SK-N-SH treated with all-trans-retinoic acid at 6 μM for 48 hours (cell line): ENCODE data around the gene SEPHS1.

Experiments
- RARB ChIP-seq: fragments of 250-450 bp; sonication (Bioruptor Pico); IDR thresholded peaks from 2 replicates; pipeline ENCODE4 v1.8.0; 2021; ENCODE audit warnings: mild to moderate bottlenecking, moderate library complexity
- ZNF8 ChIP-seq: fragments of 450-650 bp; formaldehyde crosslinking; IDR thresholded peaks from 2 replicates; pipeline ENCODE4 v1.5.0; 2020; ENCODE audit warnings: mild to moderate bottlenecking, moderate library complexity
- TF ChIP-seq, protein P1 (sequence below): fragments of 250-450 bp; sonication (Bioruptor Pico); IDR thresholded peaks from 2 replicates; pipeline ENCODE4 v1.8.0; 2020; ENCODE audit warnings: mild to moderate bottlenecking, moderate library complexity, borderline replicate concordance
- TF ChIP-seq, protein P2 (sequence below): fragments of 250-450 bp; sonication (Bioruptor Pico); IDR thresholded peaks from 2 replicates; pipeline ENCODE4 v1.5.0; 2020; ENCODE audit warnings: mild to moderate bottlenecking, moderate library complexity
- TF ChIP-seq, protein P3 (sequence below): fragments of 250-450 bp; sonication (Bioruptor Pico); IDR thresholded peaks from 2 replicates; pipeline ENCODE4 v1.5.1; 2021; ENCODE audit warnings: mild to moderate bottlenecking, moderate library complexity
- TF ChIP-seq, protein P4 (sequence below): fragments of 250-450 bp; sonication (Bioruptor Pico); IDR thresholded peaks from 2 replicates; pipeline ENCODE4 v1.5.1; 2020; ENCODE audit warnings: low read depth, mild to moderate bottlenecking, moderate library complexity

DNA sequence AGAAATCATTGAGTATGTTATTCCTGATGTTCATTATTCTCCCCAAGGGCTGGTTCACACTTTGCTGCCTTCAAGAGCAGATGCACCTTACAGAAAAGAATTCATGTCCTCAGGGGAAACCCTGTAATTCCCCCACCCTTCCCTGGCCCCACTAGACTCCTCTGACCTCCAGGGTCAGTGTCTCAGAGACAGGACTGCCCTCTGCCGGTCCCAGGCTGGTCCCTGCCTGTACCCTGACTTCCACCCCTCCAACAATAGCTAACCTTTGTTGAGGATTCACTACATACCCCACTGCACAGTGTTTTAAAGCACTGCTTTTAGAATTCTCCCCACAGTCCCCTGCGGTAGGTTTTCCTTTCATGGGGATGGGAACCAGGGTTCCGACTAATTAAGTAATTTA, 4.4 kb upstream of the SEPHS1 start:
- no peak for TF ChIP-seq RARB
- TF ChIP-seq, protein P1, sequence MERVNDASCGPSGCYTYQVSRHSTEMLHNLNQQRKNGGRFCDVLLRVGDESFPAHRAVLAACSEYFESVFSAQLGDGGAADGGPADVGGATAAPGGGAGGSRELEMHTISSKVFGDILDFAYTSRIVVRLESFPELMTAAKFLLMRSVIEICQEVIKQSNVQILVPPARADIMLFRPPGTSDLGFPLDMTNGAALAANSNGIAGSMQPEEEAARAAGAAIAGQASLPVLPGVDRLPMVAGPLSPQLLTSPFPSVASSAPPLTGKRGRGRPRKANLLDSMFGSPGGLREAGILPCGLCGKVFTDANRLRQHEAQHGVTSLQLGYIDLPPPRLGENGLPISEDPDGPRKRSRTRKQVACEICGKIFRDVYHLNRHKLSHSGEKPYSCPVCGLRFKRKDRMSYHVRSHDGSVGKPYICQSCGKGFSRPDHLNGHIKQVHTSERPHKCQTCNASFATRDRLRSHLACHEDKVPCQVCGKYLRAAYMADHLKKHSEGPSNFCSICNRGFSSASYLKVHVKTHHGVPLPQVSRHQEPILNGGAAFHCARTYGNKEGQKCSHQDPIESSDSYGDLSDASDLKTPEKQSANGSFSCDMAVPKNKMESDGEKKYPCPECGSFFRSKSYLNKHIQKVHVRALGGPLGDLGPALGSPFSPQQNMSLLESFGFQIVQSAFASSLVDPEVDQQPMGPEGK (CRISPR knock-in tag): no peak
- TF ChIP-seq, protein P2, sequence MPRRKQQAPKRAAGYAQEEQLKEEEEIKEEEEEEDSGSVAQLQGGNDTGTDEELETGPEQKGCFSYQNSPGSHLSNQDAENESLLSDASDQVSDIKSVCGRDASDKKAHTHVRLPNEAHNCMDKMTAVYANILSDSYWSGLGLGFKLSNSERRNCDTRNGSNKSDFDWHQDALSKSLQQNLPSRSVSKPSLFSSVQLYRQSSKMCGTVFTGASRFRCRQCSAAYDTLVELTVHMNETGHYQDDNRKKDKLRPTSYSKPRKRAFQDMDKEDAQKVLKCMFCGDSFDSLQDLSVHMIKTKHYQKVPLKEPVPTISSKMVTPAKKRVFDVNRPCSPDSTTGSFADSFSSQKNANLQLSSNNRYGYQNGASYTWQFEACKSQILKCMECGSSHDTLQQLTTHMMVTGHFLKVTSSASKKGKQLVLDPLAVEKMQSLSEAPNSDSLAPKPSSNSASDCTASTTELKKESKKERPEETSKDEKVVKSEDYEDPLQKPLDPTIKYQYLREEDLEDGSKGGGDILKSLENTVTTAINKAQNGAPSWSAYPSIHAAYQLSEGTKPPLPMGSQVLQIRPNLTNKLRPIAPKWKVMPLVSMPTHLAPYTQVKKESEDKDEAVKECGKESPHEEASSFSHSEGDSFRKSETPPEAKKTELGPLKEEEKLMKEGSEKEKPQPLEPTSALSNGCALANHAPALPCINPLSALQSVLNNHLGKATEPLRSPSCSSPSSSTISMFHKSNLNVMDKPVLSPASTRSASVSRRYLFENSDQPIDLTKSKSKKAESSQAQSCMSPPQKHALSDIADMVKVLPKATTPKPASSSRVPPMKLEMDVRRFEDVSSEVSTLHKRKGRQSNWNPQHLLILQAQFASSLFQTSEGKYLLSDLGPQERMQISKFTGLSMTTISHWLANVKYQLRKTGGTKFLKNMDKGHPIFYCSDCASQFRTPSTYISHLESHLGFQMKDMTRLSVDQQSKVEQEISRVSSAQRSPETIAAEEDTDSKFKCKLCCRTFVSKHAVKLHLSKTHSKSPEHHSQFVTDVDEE (CRISPR knock-in tag): no peak
- TF ChIP-seq, protein P3, sequence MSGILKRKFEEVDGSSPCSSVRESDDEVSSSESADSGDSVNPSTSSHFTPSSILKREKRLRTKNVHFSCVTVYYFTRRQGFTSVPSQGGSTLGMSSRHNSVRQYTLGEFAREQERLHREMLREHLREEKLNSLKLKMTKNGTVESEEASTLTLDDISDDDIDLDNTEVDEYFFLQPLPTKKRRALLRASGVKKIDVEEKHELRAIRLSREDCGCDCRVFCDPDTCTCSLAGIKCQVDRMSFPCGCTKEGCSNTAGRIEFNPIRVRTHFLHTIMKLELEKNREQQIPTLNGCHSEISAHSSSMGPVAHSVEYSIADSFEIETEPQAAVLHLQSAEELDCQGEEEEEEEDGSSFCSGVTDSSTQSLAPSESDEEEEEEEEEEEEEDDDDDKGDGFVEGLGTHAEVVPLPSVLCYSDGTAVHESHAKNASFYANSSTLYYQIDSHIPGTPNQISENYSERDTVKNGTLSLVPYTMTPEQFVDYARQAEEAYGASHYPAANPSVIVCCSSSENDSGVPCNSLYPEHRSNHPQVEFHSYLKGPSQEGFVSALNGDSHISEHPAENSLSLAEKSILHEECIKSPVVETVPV (CRISPR knock-in tag): no peak
- TF ChIP-seq ZNF8 (CRISPR knock-in tag): no peak
- TF ChIP-seq, protein P4, sequence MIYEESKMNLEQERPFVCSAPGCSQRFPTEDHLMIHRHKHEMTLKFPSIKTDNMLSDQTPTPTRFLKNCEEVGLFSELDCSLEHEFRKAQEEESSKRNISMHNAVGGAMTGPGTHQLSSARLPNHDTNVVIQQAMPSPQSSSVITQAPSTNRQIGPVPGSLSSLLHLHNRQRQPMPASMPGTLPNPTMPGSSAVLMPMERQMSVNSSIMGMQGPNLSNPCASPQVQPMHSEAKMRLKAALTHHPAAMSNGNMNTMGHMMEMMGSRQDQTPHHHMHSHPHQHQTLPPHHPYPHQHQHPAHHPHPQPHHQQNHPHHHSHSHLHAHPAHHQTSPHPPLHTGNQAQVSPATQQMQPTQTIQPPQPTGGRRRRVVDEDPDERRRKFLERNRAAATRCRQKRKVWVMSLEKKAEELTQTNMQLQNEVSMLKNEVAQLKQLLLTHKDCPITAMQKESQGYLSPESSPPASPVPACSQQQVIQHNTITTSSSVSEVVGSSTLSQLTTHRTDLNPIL (CRISPR knock-in tag): no peak
